ENCODE results near the gene IFT81. TPM values are rescaled to one million over a fixed set of nuclear protein-coding genes. Genes with fewer than 3 reads are reported as not detected.
A peak's percentile ranks its signal among the peaks of the same experiment; 100 is the strongest.

Gene IFT81
- polyA plus RNA-seq, 2 of the 4 experiments (the other 2 are of a cell fraction) = 40.7 to 73.4 TPM

- Histone ChIP-seq H3K27ac (peak overlapping the region; percentile 71 to 83), H3K4me3 (no peak overlapping the region), H3K4me2 (peak overlapping the region; percentile 64), H3K9me3 (no peaks in the 10 kb centered on the region), H3K4me1 (peaks cover 53% of the 10 kb centered on the region)
- WGBS (ENCODE audit: missing lambda C conversion rate) = 55% methylated on average over 6 of the region's 6 CpGs
- TF ChIP-seq RFX5 (IDR thresholded peaks at IDR 0.05) = no peak
- TF ChIP-seq HDAC2 (IDR thresholded peaks at IDR 0.05) = no peak
- ChIA-PET POLR2A (interaction anchor here (0.6 to 1.2 kb wide), 2 partner anchors 47 to 48 kb away, joined by 3 to 4 read pairs; partner anchors contain the start of gene ATP2A2), CTCF (interaction anchor here (1.1 to 1.7 kb wide), 3 partner anchors 9 to 132 kb away, joined by 3 to 10 read pairs (median 5); no protein-coding TSS in a partner anchor)
- ATAC-seq = peak; percentile 59 to 69; a peak in 3 of 6 replicates
- DNase-seq (ENCODE audit: low read depth in 1 of 2, low spot score in 1 of 2) = peak in 1 of 2 experiments; percentile 47
- peak; percentile 39 for FAIRE-seq
Measured at GRCh38 chr12:110233212-110233903, 109.2 kb downstream of the IFT81 start.

- Histone ChIP-seq H3K9me3 (no peaks in the 10 kb centered on the region), H3K4me2 (peak overlapping the region; percentile 64), H3K4me1 (peaks cover 53% of the 10 kb centered on the region), H3K4me3 (no peak overlapping the region; the same call in 2 of the 3 replicates), H3K27ac (peak overlapping the region; percentile 71 to 83)
- ChIA-PET CTCF (interaction anchor here (0.9 to 1.7 kb wide), 2 partner anchors 133 to 197 kb away, joined by 3 to 5 read pairs; no protein-coding TSS in a partner anchor), POLR2A (interaction anchor here (1.2 kb wide), 2 partner anchors 13 to 47 kb away, joined by 3 to 4 read pairs; partner anchors contain the start of gene ATP2A2)
- FAIRE-seq = no peak
- ATAC-seq = peak in 1 of 2 experiments; percentile 36; a peak in 3 of 6 replicates
- 18% methylated on average over 2 of the region's 2 CpGs for WGBS (ENCODE audit: missing lambda C conversion rate)
- DNase-seq (ENCODE audit: low read depth in 1 of 2, low spot score in 1 of 2) = no peak
- no peak for TF ChIP-seq SREBF2 (IDR thresholded peaks at IDR 0.05)
- no peak for TF ChIP-seq NR3C1 (IDR thresholded peaks at IDR 0.05)
Measured at GRCh38 chr12:110234331-110234751, 110.2 kb downstream of the IFT81 start.

- ATAC-seq (peak in 1 of 2 experiments; percentile 49; a peak in 3 of 6 replicates), DNase-seq (ENCODE audit: low read depth in 1 of 2, low spot score in 1 of 2) (peak in 1 of 2 experiments; percentile 43), FAIRE-seq (peak; percentile 90)
- TF ChIP-seq CEBPB (IDR thresholded peaks at IDR 0.05) = peak; percentile 93 to 94
- no peak for TF ChIP-seq E2F6 (IDR thresholded peaks at IDR 0.05; ENCODE audit: borderline replicate concordance, low read depth)
- CTCF ChIA-PET = interaction anchor here (0.9 to 1.7 kb wide), 2 partner anchors 133 to 197 kb away, joined by 3 to 5 read pairs; no protein-coding TSS in a partner anchor
- 22% methylated on average over 3 of the region's 3 CpGs for WGBS (ENCODE audit: missing lambda C conversion rate)
- peak overlapping the region; percentile 64 for H3K4me2 ChIP-seq
- peak overlapping the region in 1 of 2 experiments; percentile 71; a peak in 5 of 6 replicates for H3K27ac ChIP-seq
- H3K4me3 ChIP-seq = no peak overlapping the region; the same call in 2 of the 3 replicates
- H3K4me1 ChIP-seq = peaks cover 56% of the 10 kb centered on the region
- POLR2A ChIA-PET = interaction anchor here (1.2 kb wide), 1 partner anchor 13 kb away, joined by 4 read pairs; no protein-coding TSS in a partner anchor
- H3K9me3 ChIP-seq = no peaks in the 10 kb centered on the region
Measured at GRCh38 chr12:110234755-110235154, 110.6 kb downstream of the IFT81 start.

DNA sequence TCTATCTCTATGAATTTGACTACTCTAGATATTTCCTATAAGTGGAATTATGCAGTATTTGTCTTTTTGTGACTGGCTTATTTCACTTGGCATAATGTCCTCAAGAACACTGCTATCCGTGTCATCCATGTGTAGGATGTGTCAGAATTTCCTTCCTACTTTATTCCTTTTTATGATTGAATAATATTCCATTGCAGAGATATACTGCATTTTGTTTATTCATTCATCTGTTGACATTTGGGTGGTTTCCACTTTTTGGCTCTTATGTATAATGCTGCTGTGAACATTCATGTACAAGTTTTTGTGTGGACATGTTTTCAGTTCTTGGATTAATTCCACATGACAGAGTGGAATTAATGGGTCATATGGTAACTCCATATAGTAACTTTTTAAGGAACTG is 111.2 kb downstream of the IFT81 start:
- DNase-seq (ENCODE audit: low read depth in 1 of 2, low spot score in 1 of 2) (no peak), FAIRE-seq (peak; percentile 88), ATAC-seq (no peak)
- ChIA-PET CTCF (no interaction called here), POLR2A (no interaction called here)
- 98% methylated on average over 1 of the region's 1 CpG for WGBS (ENCODE audit: missing lambda C conversion rate)
- Histone ChIP-seq H3K4me2 (peak overlapping the region; percentile 64), H3K4me3 (no peak overlapping the region), H3K9me3 (no peaks in the 10 kb centered on the region), H3K27ac (peak overlapping the region; percentile 71 to 72), H3K4me1 (peaks cover 59% of the 10 kb centered on the region)
- TF ChIP-seq, protein P1, sequence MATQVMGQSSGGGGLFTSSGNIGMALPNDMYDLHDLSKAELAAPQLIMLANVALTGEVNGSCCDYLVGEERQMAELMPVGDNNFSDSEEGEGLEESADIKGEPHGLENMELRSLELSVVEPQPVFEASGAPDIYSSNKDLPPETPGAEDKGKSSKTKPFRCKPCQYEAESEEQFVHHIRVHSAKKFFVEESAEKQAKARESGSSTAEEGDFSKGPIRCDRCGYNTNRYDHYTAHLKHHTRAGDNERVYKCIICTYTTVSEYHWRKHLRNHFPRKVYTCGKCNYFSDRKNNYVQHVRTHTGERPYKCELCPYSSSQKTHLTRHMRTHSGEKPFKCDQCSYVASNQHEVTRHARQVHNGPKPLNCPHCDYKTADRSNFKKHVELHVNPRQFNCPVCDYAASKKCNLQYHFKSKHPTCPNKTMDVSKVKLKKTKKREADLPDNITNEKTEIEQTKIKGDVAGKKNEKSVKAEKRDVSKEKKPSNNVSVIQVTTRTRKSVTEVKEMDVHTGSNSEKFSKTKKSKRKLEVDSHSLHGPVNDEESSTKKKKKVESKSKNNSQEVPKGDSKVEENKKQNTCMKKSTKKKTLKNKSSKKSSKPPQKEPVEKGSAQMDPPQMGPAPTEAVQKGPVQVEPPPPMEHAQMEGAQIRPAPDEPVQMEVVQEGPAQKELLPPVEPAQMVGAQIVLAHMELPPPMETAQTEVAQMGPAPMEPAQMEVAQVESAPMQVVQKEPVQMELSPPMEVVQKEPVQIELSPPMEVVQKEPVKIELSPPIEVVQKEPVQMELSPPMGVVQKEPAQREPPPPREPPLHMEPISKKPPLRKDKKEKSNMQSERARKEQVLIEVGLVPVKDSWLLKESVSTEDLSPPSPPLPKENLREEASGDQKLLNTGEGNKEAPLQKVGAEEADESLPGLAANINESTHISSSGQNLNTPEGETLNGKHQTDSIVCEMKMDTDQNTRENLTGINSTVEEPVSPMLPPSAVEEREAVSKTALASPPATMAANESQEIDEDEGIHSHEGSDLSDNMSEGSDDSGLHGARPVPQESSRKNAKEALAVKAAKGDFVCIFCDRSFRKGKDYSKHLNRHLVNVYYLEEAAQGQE (IDR thresholded peaks at IDR 0.05) = no peak
- TF ChIP-seq FOSL2 (IDR thresholded peaks at IDR 0.05) (no peak), FOSL2 (CRISPR knock-in tag; IDR thresholded peaks at IDR 0.05) (0 out of 2 replicates have a peak, but pooled peaks have one; percentile 22), HOXB5 (CRISPR knock-in tag; IDR thresholded peaks at IDR 0.05) (no peak)
- TF ChIP-seq, protein P2, sequence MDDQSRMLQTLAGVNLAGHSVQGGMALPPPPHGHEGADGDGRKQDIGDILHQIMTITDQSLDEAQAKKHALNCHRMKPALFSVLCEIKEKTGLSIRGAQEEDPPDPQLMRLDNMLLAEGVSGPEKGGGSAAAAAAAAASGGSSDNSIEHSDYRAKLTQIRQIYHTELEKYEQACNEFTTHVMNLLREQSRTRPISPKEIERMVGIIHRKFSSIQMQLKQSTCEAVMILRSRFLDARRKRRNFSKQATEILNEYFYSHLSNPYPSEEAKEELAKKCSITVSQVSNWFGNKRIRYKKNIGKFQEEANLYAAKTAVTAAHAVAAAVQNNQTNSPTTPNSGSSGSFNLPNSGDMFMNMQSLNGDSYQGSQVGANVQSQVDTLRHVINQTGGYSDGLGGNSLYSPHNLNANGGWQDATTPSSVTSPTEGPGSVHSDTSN (IDR thresholded peaks at IDR 0.05) = no peak
